ENCODE measurements around the gene TRIM2.

The TRIM2 gene

DNA sequence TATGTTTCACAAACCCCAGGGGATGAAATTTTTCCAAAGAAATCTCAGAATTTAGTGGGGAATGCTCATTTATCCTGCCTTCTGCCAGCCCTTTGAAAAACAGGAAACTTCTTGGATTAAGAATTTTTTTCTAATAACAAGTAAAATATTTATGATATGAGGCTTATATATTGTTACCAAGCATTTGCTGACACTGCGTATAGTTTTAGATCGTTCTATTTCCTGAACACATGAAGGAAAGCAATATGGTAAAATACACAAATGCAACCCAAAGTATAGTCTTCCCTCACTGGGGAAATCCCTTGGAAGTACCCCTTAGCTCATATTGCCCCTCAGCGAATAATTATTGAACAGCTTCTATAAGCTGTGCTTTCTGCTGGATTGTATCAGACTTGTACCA lies 85.9 kb downstream of the TRIM2 start:
- peaks cover 11 to 98% of the 10 kb centered on the region in 2 donors for H3K36me3 ChIP-seq (replicated peaks in 1 of 2; ENCODE audit: control insufficient read depth in 2 of 2, insufficient read depth in 2 of 2, low read length in 2 of 2)
- H2AK5ac ChIP-seq (ENCODE audit: low read depth, low read length), result no peak overlapping the region
- no peaks in the 10 kb centered on the region for H3K4me1 ChIP-seq (ENCODE audit: control insufficient read depth in 2 of 2, insufficient read depth in 1 of 2, low read depth in 1 of 2, low read length in 2 of 2)
- no peak overlapping the region for H4K8ac ChIP-seq (ENCODE audit: low read depth, low read length)
- no peak overlapping the region for H3K27ac ChIP-seq (replicated peaks; ENCODE audit: low read length)
- no peak overlapping the region for H3K9ac ChIP-seq (ENCODE audit: low read depth, low read length, poor library complexity)
- no peak overlapping the region for H3K18ac ChIP-seq (ENCODE audit: low read length)
- no peak overlapping the region for H2BK15ac ChIP-seq (ENCODE audit: low read length)
- no peak overlapping the region for H3K4me2 ChIP-seq (ENCODE audit: insufficient read depth, low read length, poor library complexity, severe bottlenecking)
- H2AFZ ChIP-seq (ENCODE audit: low read length), result no peak overlapping the region
- no peaks in the 10 kb centered on the region for H3K79me1 ChIP-seq (ENCODE audit: low read depth, low read length)
- H2BK12ac ChIP-seq (ENCODE audit: low read length), result no peak overlapping the region
- H3K27me3 ChIP-seq (ENCODE audit: control insufficient read depth in 3 of 3, insufficient read depth in 3 of 3, low read depth in 1 of 3, low read length in 3 of 3), result no peaks in the 10 kb centered on the region
- no CpG with 5 or more reads among the region's 3 CpGs for WGBS, 2 donors (ENCODE audit: extremely low coverage in 2 of 2, insufficient read length in 2 of 2, insufficient replicate concordance in 1 of 2)
- H3K4me3 ChIP-seq (ENCODE audit: low read length in 2 of 2), result no peak overlapping the region
- H2BK120ac ChIP-seq (ENCODE audit: low read depth, low read length), result no peak overlapping the region
- peaks cover 5 to 73% of the 10 kb centered on the region in 2 donors for H3K9me3 ChIP-seq (replicated peaks in 1 of 2; ENCODE audit: control insufficient read depth in 2 of 2, insufficient read depth in 1 of 2, low read depth in 1 of 2, low read length in 2 of 2)
- no peak overlapping the region for H2BK5ac ChIP-seq (ENCODE audit: low read length)
- H3K14ac ChIP-seq (ENCODE audit: low read length), result no peak overlapping the region
- no peak overlapping the region for H4K91ac ChIP-seq (ENCODE audit: low read depth, low read length, poor library complexity)
- H3K4ac ChIP-seq (ENCODE audit: low read length), result no peak overlapping the region
- no peak for DNase-seq (ENCODE audit: low spot score)
- H3K23ac ChIP-seq (ENCODE audit: low read depth, low read length, poor library complexity), result no peak overlapping the region

DNA sequence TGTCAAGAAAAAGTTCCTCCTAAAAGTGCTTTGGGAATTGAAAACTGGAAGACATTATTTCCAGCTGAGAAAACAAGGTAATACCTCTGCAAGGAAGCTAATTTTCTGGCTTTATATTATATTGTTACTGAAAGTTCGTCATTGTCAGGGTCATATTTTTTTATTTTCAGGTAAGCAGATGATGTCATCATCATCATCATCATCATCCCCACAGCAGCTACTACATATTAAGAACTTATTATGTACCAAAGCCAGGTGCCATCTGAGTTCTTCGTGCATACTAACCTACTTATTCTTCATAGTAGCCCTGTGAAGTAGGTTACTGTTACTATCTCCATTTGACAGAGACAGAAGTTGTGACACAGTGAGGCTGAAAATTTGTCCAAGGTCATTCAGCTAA lies 87.3 kb downstream of the TRIM2 start:
- Histone ChIP-seq H3K9ac (ENCODE audit: low read depth, low read length, poor library complexity) (no peak overlapping the region), H3K79me1 (ENCODE audit: low read depth, low read length) (no peaks in the 10 kb centered on the region), H3K4me1 (ENCODE audit: control insufficient read depth in 2 of 2, insufficient read depth in 1 of 2, low read depth in 1 of 2, low read length in 2 of 2) (peaks cover 0 to 3% of the 10 kb centered on the region in 2 donors), H2AK5ac (ENCODE audit: low read depth, low read length) (no peak overlapping the region), H4K8ac (ENCODE audit: low read depth, low read length) (no peak overlapping the region), H2BK5ac (ENCODE audit: low read length) (no peak overlapping the region), H3K14ac (ENCODE audit: low read length) (no peak overlapping the region), H3K4me3 (ENCODE audit: low read length in 2 of 2) (no peak overlapping the region), H3K9me3 (replicated peaks in 1 of 2; ENCODE audit: control insufficient read depth in 2 of 2, insufficient read depth in 1 of 2, low read depth in 1 of 2, low read length in 2 of 2) (peaks cover 12 to 69% of the 10 kb centered on the region in 2 donors), H3K27ac (replicated peaks; ENCODE audit: low read length) (no peak overlapping the region), H4K91ac (ENCODE audit: low read depth, low read length, poor library complexity) (no peak overlapping the region), H3K4me2 (ENCODE audit: insufficient read depth, low read length, poor library complexity, severe bottlenecking) (no peak overlapping the region), H2BK12ac (ENCODE audit: low read length) (no peak overlapping the region), H2BK15ac (ENCODE audit: low read length) (no peak overlapping the region), H3K4ac (ENCODE audit: low read length) (no peak overlapping the region), H3K36me3 (replicated peaks in 1 of 2; ENCODE audit: control insufficient read depth in 2 of 2, insufficient read depth in 2 of 2, low read length in 2 of 2) (peaks cover 23 to 100% of the 10 kb centered on the region in 2 donors), H2BK120ac (ENCODE audit: low read depth, low read length) (no peak overlapping the region), H3K18ac (ENCODE audit: low read length) (no peak overlapping the region), H3K27me3 (ENCODE audit: control insufficient read depth in 3 of 3, insufficient read depth in 3 of 3, low read depth in 1 of 3, low read length in 3 of 3) (no peaks in the 10 kb centered on the region), H3K23ac (ENCODE audit: low read depth, low read length, poor library complexity) (no peak overlapping the region), H2AFZ (ENCODE audit: low read length) (no peak overlapping the region)
- no CpG with 5 or more reads among the region's 2 CpGs for WGBS, 2 donors (ENCODE audit: extremely low coverage in 2 of 2, insufficient read length in 2 of 2, insufficient replicate concordance in 1 of 2)
- DNase-seq (ENCODE audit: low spot score), result no peak

DNA sequence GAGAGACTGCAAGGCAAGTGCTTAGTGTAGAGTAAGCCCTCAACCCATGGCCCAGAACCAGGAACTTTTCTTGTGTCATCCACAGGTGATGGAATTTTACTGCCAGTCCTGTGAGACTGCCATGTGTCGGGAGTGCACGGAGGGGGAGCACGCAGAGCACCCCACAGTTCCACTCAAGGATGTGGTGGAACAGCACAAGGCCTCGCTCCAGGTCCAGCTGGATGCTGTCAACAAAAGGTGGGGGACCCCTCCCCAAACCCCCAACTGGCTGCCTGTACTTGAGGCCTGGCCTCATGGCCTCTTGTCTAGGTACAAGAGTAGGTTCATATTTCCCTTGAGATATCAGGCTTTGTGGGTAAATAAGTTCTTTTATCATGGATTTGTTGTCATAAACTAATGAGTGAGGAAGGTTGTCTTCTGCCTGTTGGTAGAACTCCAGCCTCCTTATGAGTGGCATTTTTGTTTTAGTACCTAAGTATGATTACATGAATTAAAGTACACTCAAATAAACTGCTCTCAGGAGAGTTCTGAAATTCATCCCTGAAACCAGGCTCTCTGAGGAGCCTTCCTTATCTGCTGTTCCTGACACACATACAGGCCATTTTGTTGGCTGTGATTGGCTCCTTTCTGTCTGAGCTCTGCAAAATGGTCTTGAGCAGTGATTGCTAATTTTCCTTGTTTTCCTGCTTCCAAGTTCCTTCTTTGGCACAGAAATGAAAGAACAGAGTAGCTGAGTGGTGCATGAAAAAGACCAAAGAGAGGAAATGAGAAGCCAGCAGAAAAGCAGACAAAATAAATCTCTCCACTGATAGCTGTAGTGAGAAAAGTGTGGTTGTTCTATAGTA lies 88.9 kb downstream of the TRIM2 start:
- WGBS, 2 donors (ENCODE audit: extremely low coverage in 2 of 2, insufficient read length in 2 of 2, insufficient replicate concordance in 1 of 2), result no CpG with 5 or more reads among the region's 4 CpGs
- DNase-seq (ENCODE audit: low spot score), result no peak
- H2BK12ac ChIP-seq (ENCODE audit: low read length), result no peak overlapping the region
- H3K79me1 ChIP-seq (ENCODE audit: low read depth, low read length), result no peaks in the 10 kb centered on the region
- no peak overlapping the region for H3K23ac ChIP-seq (ENCODE audit: low read depth, low read length, poor library complexity)
- no peaks in the 10 kb centered on the region for H3K27me3 ChIP-seq (ENCODE audit: control insufficient read depth in 3 of 3, insufficient read depth in 3 of 3, low read depth in 1 of 3, low read length in 3 of 3)
- no peak overlapping the region for H3K27ac ChIP-seq (replicated peaks; ENCODE audit: low read length)
- H3K14ac ChIP-seq (ENCODE audit: low read length), result no peak overlapping the region
- peaks cover 0 to 5% of the 10 kb centered on the region in 2 donors for H3K4me1 ChIP-seq (ENCODE audit: control insufficient read depth in 2 of 2, insufficient read depth in 1 of 2, low read depth in 1 of 2, low read length in 2 of 2)
- no peak overlapping the region for H4K91ac ChIP-seq (ENCODE audit: low read depth, low read length, poor library complexity)
- no peak overlapping the region for H2BK120ac ChIP-seq (ENCODE audit: low read depth, low read length)
- no peak overlapping the region for H2AK5ac ChIP-seq (ENCODE audit: low read depth, low read length)
- no peak overlapping the region for H3K4ac ChIP-seq (ENCODE audit: low read length)
- no peak overlapping the region for H2BK5ac ChIP-seq (ENCODE audit: low read length)
- H2BK15ac ChIP-seq (ENCODE audit: low read length), result no peak overlapping the region
- H3K9me3 ChIP-seq (replicated peaks in 1 of 2; ENCODE audit: control insufficient read depth in 2 of 2, insufficient read depth in 1 of 2, low read depth in 1 of 2, low read length in 2 of 2), result peaks cover 11 to 61% of the 10 kb centered on the region in 2 donors
- H4K8ac ChIP-seq (ENCODE audit: low read depth, low read length), result no peak overlapping the region
- H3K18ac ChIP-seq (ENCODE audit: low read length), result no peak overlapping the region
- no peak overlapping the region for H2AFZ ChIP-seq (ENCODE audit: low read length)
- H3K9ac ChIP-seq (ENCODE audit: low read depth, low read length, poor library complexity), result no peak overlapping the region
- no peak overlapping the region for H3K4me3 ChIP-seq (ENCODE audit: low read length in 2 of 2)
- H3K36me3 ChIP-seq (replicated peaks in 1 of 2; ENCODE audit: control insufficient read depth in 2 of 2, insufficient read depth in 2 of 2, low read length in 2 of 2), result peaks cover 29 to 100% of the 10 kb centered on the region in 2 donors
- H3K4me2 ChIP-seq (ENCODE audit: insufficient read depth, low read length, poor library complexity, severe bottlenecking), result no peak overlapping the region

DNA sequence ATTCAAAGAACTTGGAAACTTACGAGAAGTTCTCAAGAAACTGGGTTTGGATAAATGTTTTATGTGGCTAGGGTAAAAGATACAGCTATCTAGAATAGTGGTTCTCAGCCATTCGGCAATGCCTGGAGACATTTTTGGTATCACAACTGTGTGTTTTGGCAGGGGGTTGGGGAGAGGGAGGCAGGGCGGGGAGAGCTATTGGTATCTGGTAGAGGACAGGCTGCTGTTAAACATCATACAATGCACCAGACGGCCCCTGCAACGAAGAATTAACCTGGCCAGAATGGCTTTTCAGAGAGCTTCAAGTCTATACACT lies 89.5 kb downstream of the TRIM2 start:
- no peak overlapping the region for H2BK120ac ChIP-seq (ENCODE audit: low read depth, low read length)
- no peak overlapping the region for H4K8ac ChIP-seq (ENCODE audit: low read depth, low read length)
- no peak overlapping the region for H3K4me3 ChIP-seq (ENCODE audit: low read length in 2 of 2)
- H2BK12ac ChIP-seq (ENCODE audit: low read length), result no peak overlapping the region
- H3K27me3 ChIP-seq (ENCODE audit: control insufficient read depth in 3 of 3, insufficient read depth in 3 of 3, low read depth in 1 of 3, low read length in 3 of 3), result no peaks in the 10 kb centered on the region
- H3K23ac ChIP-seq (ENCODE audit: low read depth, low read length, poor library complexity), result no peak overlapping the region
- peaks cover 0 to 5% of the 10 kb centered on the region in 2 donors for H3K4me1 ChIP-seq (ENCODE audit: control insufficient read depth in 2 of 2, insufficient read depth in 1 of 2, low read depth in 1 of 2, low read length in 2 of 2)
- no peak overlapping the region for H2BK15ac ChIP-seq (ENCODE audit: low read length)
- H3K14ac ChIP-seq (ENCODE audit: low read length), result no peak overlapping the region
- no CpG with 5 or more reads among the region's 5 CpGs for WGBS, 2 donors (ENCODE audit: extremely low coverage in 2 of 2, insufficient read length in 2 of 2, insufficient replicate concordance in 1 of 2)
- H3K27ac ChIP-seq (replicated peaks; ENCODE audit: low read length), result no peak overlapping the region
- H3K9me3 ChIP-seq (replicated peaks in 1 of 2; ENCODE audit: control insufficient read depth in 2 of 2, insufficient read depth in 1 of 2, low read depth in 1 of 2, low read length in 2 of 2), result peaks cover 11 to 61% of the 10 kb centered on the region in 2 donors
- H3K79me1 ChIP-seq (ENCODE audit: low read depth, low read length), result no peaks in the 10 kb centered on the region
- peaks cover 32 to 100% of the 10 kb centered on the region in 2 donors for H3K36me3 ChIP-seq (replicated peaks in 1 of 2; ENCODE audit: control insufficient read depth in 2 of 2, insufficient read depth in 2 of 2, low read length in 2 of 2)
- H2AFZ ChIP-seq (ENCODE audit: low read length), result no peak overlapping the region
- H4K91ac ChIP-seq (ENCODE audit: low read depth, low read length, poor library complexity), result no peak overlapping the region
- H3K4me2 ChIP-seq (ENCODE audit: insufficient read depth, low read length, poor library complexity, severe bottlenecking), result no peak overlapping the region
- DNase-seq (ENCODE audit: low spot score), result no peak
- H2BK5ac ChIP-seq (ENCODE audit: low read length), result no peak overlapping the region
- no peak overlapping the region for H3K18ac ChIP-seq (ENCODE audit: low read length)
- H2AK5ac ChIP-seq (ENCODE audit: low read depth, low read length), result no peak overlapping the region
- no peak overlapping the region for H3K4ac ChIP-seq (ENCODE audit: low read length)
- no peak overlapping the region for H3K9ac ChIP-seq (ENCODE audit: low read depth, low read length, poor library complexity)
